HG03139 (cell line): ENCODE results near the gene OR4N2.
"Not testable (repeated sequence)": the region's sequence is repeated elsewhere in the genome, so short reads cannot be mapped to it uniquely, and the experiment has no call there.

Experiments
- ATAC-seq: cut with Tn5 transposase; IDR thresholded peaks from one replicate; pipeline ENCODE4 v1.9.1; 2021; ENCODE audit not compliant: unreplicated experiment

OR4N2 gene

DNA sequence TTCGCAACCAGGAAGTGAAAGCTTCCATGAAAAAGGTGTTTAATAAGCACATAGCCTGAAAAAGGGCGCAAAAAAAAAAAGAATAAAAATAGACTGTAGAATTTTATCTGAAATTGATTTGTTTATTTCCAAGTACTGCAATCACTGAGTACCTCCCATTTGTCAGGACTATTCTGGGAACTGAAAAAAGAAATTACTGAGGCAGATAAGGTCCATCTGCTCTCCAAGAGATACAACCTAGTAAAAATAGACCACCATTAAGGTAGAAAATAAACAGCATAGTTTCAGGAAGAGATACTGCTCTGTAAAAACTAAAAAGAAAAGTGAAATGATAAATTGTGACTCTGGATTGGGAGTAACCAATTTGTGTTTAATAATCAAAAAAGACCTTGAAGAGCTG is 24.7 kb downstream of the OR4N2 start:
- ATAC-seq, result no peak

DNA sequence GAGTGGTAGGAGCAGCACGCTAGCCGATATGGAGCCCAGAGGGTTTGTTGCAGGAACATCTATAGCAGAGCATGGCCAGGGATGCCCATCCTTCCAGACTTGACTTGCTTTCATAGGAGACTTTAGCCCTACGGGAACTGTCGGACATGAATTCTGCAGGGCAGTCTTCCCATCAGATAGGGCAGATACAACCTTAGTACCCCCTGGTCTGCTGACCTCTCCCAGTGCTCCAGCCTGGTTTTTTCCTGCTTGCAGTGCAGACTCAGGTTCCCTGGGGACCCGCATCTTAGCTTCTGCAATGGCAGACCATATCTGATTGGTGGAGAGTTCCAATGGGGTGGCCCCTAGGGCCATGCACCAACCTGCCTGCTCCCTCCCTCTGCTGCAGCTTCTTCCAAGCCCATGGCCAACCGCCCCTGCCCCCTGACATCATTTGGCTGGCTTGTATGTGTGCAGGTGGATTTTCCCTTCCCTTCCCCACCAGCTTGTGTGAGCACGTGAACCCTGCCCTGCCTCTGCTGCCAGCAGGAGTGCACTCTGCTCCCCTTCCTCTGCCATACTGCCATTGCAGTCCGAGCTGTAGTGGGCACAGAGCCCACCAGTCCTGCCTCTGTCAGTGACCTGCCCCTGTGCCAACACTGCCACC is 30.8 kb downstream of the OR4N2 start:
- not testable (repeated sequence) for ATAC-seq

DNA sequence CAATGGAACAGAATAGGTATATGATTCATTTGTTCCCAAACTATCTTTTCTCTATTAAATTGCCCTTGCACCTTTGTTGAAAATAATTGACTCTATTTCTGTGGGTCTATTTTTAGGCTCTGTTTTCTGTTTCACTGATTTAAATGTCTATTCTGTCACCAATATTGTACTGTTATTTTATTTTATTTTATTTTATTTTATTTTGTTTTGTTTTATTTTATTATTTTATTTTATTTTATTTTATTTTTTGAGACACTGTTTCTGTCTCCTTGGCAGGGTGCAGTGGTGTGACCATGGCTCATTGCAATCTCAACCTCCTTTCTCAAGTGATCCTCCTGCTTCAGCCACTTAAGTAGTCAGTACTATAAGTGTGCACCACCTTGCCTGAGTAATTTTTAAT is 34.9 kb downstream of the OR4N2 start:
- no peak for ATAC-seq

DNA sequence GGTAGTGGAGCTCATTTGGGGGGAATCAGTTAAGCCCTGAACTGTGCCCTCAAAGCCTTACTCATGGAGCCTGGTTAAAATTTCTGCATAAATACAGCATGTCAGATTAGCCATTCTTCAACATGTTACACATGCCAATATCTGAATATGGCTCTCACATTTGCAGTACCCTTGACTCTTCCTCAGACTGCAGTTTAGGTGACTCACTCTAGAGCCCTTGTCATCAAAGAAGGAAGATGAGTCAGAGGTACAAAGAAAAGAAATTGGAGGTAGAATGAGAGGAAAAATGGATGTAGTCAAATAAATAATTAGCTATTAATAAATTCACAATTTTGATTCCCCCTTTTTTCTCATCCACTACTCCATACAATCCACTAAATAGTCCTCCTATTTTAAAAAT is 47.8 kb downstream of the OR4N2 start:
- ATAC-seq, result no peak

DNA sequence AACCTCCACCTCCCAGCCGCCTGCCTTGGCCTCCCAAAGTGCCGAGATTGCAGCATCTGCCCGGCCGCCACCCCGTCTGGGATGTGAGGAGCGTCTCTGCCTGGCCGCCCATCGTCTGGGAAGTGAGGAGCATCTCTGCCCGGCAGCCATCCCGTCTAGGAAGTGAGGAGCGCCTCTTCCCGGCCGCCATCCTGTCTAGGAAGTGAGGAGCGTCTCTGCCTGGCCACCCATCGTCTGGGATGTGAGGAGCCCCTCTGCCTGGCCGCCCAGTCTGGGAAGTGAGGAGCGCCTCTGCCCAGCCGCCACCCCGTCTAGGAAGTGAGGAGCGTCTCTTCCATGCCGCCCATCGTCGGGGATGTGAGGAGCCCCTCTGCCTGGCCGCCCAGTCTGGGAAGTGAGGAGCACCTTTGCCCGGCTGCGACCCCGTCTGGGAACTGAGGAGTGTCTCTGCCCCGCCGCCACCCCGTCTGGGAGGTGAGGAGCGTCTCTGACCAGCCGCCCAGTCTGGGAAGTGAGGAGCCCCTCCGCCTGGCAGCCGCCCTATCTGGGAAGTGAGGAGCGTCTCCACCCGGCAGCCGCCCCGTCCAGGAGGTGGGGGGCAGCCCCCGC is 62.6 kb downstream of the OR4N2 start:
- ATAC-seq, result not testable (repeated sequence)

DNA sequence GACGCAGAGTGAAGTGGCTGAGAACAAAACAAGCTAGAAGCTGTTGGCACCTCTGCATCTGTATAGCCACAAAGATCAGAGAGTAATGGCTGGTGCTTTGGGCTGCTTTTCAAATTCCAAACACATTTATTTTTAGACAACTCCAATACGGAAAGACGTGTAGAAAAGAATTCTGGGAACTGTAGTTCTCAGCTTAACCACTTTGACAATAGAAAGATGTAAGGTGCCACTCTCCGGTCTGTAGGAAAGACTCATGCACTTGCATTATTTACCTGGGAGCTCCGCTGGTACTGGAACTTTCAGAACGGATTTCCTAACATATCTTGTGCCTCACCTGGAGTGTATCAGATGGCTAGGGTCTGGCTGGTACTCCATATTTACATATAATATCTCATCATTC is 69.6 kb downstream of the OR4N2 start:
- ATAC-seq, result no peak

DNA sequence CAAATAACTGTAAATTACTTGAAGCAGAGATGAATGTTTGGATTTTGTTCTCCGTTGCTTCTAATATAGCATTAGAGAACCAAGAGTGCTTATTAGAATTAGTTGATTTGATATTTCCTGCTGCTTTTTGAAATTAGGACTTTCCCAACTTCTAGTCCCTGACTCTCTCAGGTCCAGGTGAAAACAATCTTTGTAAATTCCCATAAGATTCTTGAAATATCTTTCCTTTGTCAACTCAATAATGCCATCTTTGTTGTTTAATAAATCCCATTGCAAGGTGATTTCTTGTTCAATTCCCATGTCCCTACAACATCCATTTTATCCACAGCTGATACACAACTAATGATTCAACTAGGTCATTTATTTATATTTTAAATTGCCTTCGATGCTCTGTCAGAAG is 71.3 kb downstream of the OR4N2 start, which contains the start of gene OR4K2:
Gene OR4K2, plus strand, starts transcription at position 301 of the 400 bp plus-strand sequence. CDS start 1,126 bp downstream, outside the sequence.
- ATAC-seq, result no peak

DNA sequence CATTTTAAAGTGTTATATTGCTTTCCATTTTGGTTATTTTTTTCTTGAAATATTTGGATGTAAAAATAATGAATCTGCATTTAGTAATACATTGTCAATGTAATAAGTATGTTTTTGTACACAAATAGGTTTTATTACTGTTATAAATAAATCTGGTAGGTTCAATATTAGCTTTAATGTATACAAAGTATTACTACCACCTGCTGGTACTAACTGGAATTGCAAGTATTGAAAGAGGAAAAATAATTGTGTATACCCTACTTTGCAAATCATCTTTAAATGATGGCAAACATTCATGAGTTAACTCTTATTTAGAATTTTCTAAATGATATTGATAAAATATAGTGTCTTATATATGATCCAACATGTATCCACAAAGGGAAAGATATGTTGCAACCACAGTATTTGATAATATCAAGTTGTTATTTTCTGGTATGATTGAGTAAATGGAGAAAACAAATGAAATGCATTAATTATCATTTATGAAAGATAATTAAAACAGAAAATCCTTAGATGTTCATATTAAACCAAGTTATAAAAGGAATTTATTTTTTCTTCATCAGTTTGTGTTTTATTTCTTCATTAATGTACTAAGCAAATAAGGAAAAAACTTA is 74.6 kb downstream of the OR4N2 start:
- no peak for ATAC-seq
